GM20000 (cell line): ENCODE measurements around the gene COLEC12.

ENCODE experiments used
- DNase-seq: peaks from one replicate; pipeline ENCODE4 v3.0.0; 2012; ENCODE audit warnings: low spot score
- CTCF ChIP-seq: IDR thresholded peaks from 2 replicates; pipeline ENCODE4 v1.5.1; 2012; ENCODE audit warnings: mild to moderate bottlenecking, control low read depth; ENCODE audit errors: extremely low read depth, missing control alignments

The COLEC12 gene

GRCh38 chr18:493986-494983 is 6.2 kb downstream of the COLEC12 start:
- no peak for TF ChIP-seq CTCF

GRCh38 chr18:492451-492850 is 8.1 kb downstream of the COLEC12 start:
- DNase-seq: no peak
- TF ChIP-seq CTCF: no peak

More at GRCh38 chr18:493986-494983, 6.2 kb downstream of the COLEC12 start:
- DNase-seq: no peak

GRCh38 chr18:490624-491023 is 9.9 kb downstream of the COLEC12 start:
- no peak for TF ChIP-seq CTCF
- DNase-seq: no peak

GRCh38 chr18:490024-490366 is 10.5 kb downstream of the COLEC12 start:
- TF ChIP-seq CTCF: no peak
- DNase-seq: no peak

- no peak for DNase-seq
- no peak for TF ChIP-seq CTCF
These were observed 11.1 kb downstream of the COLEC12 start for GRCh38 chr18:489244-490023.

GRCh38 chr18:486929-487740 is 13.4 kb downstream of the COLEC12 start:
- no peak for DNase-seq
- no peak for TF ChIP-seq CTCF
